Measurements from ENCODE around the gene BCL6B. TPM values are rescaled to one million over a fixed set of nuclear protein-coding genes. Genes with fewer than 3 reads are reported as not detected.

The BCL6B gene
- total RNA-seq, 1 donor from 2014 or later: not detected

DNA sequence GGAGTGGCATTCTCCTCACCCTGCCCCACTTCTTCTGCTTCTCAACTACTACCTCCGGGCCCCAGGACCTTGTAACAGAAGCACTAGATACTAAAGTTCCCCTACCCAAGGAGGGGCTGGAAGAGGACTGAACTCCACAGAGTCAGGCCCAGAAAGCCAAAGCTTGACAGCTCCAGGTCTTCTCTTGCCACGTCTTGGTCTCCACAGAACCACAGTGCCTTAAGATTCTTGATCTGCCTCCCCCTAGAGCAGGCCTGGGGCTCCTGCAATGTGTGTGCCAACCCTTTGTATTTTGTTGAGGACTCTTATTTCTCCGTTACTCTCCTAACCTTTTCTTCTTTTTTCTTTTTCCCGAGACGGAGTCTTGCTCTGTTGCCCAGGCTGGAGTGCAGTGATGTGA is 17.0 kb downstream of the BCL6B start:
- H3K4me1 Mint-ChIP-seq (ENCODE audit: low read depth, unreplicated experiment): peaks cover 7% of the 10 kb centered on the region
- TF ChIP-seq EZH2 (IDR thresholded peaks at IDR 0.05; ENCODE audit: insufficient read depth, low read length): no peak
- H3K36me3 Mint-ChIP-seq (ENCODE audit: low read depth, unreplicated experiment): peaks cover 5% of the 10 kb centered on the region
- no peak overlapping the region for H3K9ac ChIP-seq (ENCODE audit: low read length)
- DNase-seq (ENCODE audit: low read depth) (no peak), FAIRE-seq (no peak)
- H3K9me3 ChIP-seq (ENCODE audit: insufficient read depth, low read depth, low read length): peaks cover 3% of the 10 kb centered on the region
- H3K27me3 ChIP-seq (ENCODE audit: insufficient read depth, low read length): peaks cover 19% of the 10 kb centered on the region
- no peak overlapping the region for H3K4me3 ChIP-seq (ENCODE audit: insufficient read depth, low read depth, low read length)
- no peak overlapping the region for H3K4me2 ChIP-seq (ENCODE audit: low read length)
- H3K4me1 ChIP-seq (ENCODE audit: insufficient read depth, low read length): peaks cover 27% of the 10 kb centered on the region
- H3K27ac ChIP-seq (ENCODE audit: low read depth, low read length): no peak overlapping the region
- no peak overlapping the region for H3K4me3 Mint-ChIP-seq (ENCODE audit: unreplicated experiment)
- H3K36me3 ChIP-seq (ENCODE audit: insufficient read depth, low read length): no peaks in the 10 kb centered on the region
- H3K27me3 Mint-ChIP-seq (ENCODE audit: low read depth, unreplicated experiment): peaks cover 23% of the 10 kb centered on the region
- H2AFZ ChIP-seq (ENCODE audit: low read depth, low read length): no peak overlapping the region
- no peaks in the 10 kb centered on the region for H3K79me2 ChIP-seq (ENCODE audit: insufficient read depth, low read length)
- H3K27ac Mint-ChIP-seq (ENCODE audit: unreplicated experiment): no peak overlapping the region
- no peaks in the 10 kb centered on the region for H3K9me3 Mint-ChIP-seq (ENCODE audit: unreplicated experiment)
- no peaks in the 10 kb centered on the region for H4K20me1 ChIP-seq (ENCODE audit: insufficient read depth, low read length)

- Histone ChIP-seq H3K9ac (ENCODE audit: low read length) (peak overlapping the region; percentile 10), H3K4me3 (ENCODE audit: insufficient read depth, low read depth, low read length) (no peak overlapping the region), H3K9me3 (ENCODE audit: insufficient read depth, low read depth, low read length) (peaks cover 3% of the 10 kb centered on the region), H3K4me2 (ENCODE audit: low read length) (peak overlapping the region; percentile 85), H4K20me1 (ENCODE audit: insufficient read depth, low read length) (no peaks in the 10 kb centered on the region), H3K79me2 (ENCODE audit: insufficient read depth, low read length) (no peaks in the 10 kb centered on the region), H3K27me3 (ENCODE audit: insufficient read depth, low read length) (peaks cover 19% of the 10 kb centered on the region), H3K4me1 (ENCODE audit: insufficient read depth, low read length) (peaks cover 20% of the 10 kb centered on the region), H2AFZ (ENCODE audit: low read depth, low read length) (no peak overlapping the region), H3K27ac (ENCODE audit: low read depth, low read length) (no peak overlapping the region), H3K36me3 (ENCODE audit: insufficient read depth, low read length) (no peaks in the 10 kb centered on the region)
- H3K27me3 Mint-ChIP-seq (ENCODE audit: low read depth, unreplicated experiment): peaks cover 33% of the 10 kb centered on the region
- DNase-seq (ENCODE audit: low read depth) (no peak), FAIRE-seq (no peak)
- H3K4me1 Mint-ChIP-seq (ENCODE audit: low read depth, unreplicated experiment): no peaks in the 10 kb centered on the region
- H3K4me3 Mint-ChIP-seq (ENCODE audit: unreplicated experiment): no peak overlapping the region
- H3K9me3 Mint-ChIP-seq (ENCODE audit: unreplicated experiment): no peaks in the 10 kb centered on the region
- peak; percentile 51 for TF ChIP-seq EZH2 (IDR thresholded peaks at IDR 0.05; ENCODE audit: insufficient read depth, low read length)
- no peak for TF ChIP-seq CTCF (IDR thresholded peaks at IDR 0.05; ENCODE audit: insufficient read depth, low read depth, low read length)
- no peak overlapping the region for H3K27ac Mint-ChIP-seq (ENCODE audit: unreplicated experiment)
- H3K36me3 Mint-ChIP-seq (ENCODE audit: low read depth, unreplicated experiment): peaks cover 3% of the 10 kb centered on the region
Observed at GRCh38 chr17:7041607-7042500, 19.0 kb downstream of the BCL6B start.

DNA sequence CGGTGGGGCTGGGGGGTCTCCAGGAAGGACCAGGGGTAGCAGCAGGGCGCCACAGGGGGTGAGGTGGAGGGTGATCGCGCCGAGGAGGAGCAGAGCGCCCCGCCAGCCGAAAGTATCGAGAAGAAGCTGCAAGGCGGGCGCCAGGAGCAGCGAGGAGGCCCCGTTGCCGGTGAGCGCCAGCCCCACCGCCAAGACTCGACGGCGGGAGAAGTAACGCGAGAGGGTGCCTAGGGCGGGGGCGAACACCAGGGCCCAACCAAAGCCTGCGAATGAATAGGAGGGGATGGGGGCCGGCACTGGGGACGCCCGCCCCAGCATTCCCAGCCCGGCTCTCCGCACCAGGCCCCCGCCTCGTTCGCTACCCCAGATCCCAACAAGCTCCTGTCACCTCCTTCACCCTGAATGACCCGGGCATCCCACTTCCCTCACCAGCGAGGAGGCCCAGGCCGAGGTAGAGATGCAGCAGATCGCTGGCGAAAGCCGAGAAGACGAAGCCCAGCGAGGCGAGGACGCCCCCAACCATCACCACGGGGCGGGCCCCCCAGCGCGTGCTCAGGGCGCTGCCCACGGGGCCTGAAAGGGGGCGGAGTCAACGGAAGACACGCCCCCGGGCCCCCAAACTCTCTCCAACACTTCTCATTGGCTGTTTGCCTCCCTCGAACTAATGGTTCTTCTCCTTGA is 19.8 kb downstream of the BCL6B start:
- Histone ChIP-seq H3K4me3 (ENCODE audit: insufficient read depth, low read depth, low read length) (no peak overlapping the region), H3K36me3 (ENCODE audit: insufficient read depth, low read length) (no peaks in the 10 kb centered on the region), H3K4me2 (ENCODE audit: low read length) (peak overlapping the region; percentile 85), H2AFZ (ENCODE audit: low read depth, low read length) (no peak overlapping the region), H3K79me2 (ENCODE audit: insufficient read depth, low read length) (no peaks in the 10 kb centered on the region), H3K9ac (ENCODE audit: low read length) (peak overlapping the region; percentile 10), H3K9me3 (ENCODE audit: insufficient read depth, low read depth, low read length) (peaks cover 3% of the 10 kb centered on the region), H3K4me1 (ENCODE audit: insufficient read depth, low read length) (peaks cover 20% of the 10 kb centered on the region), H4K20me1 (ENCODE audit: insufficient read depth, low read length) (no peaks in the 10 kb centered on the region), H3K27me3 (ENCODE audit: insufficient read depth, low read length) (peaks cover 21% of the 10 kb centered on the region), H3K27ac (ENCODE audit: low read depth, low read length) (no peak overlapping the region)
- Mint-ChIP-seq H3K9me3 (ENCODE audit: unreplicated experiment) (no peaks in the 10 kb centered on the region), H3K27me3 (ENCODE audit: low read depth, unreplicated experiment) (peaks cover 36% of the 10 kb centered on the region), H3K4me3 (ENCODE audit: unreplicated experiment) (no peak overlapping the region), H3K27ac (ENCODE audit: unreplicated experiment) (no peak overlapping the region), H3K36me3 (ENCODE audit: low read depth, unreplicated experiment) (peaks cover 3% of the 10 kb centered on the region), H3K4me1 (ENCODE audit: low read depth, unreplicated experiment) (no peaks in the 10 kb centered on the region)
- FAIRE-seq (no peak), DNase-seq (ENCODE audit: low read depth) (no peak)
- TF ChIP-seq CTCF (IDR thresholded peaks at IDR 0.05; ENCODE audit: insufficient read depth, low read depth, low read length) (no peak), EZH2 (IDR thresholded peaks at IDR 0.05; ENCODE audit: insufficient read depth, low read length) (peak; percentile 34)

Data from astrocyte (in vitro differentiated cells and primary cell).